Tibial artery (tissue), 4 donors: ENCODE data around the gene SMYD3.

Experiments
- DNase-seq, 2 donors: peaks; one replicate each; pipeline ENCODE4 v3.0.0-alpha.2; 2019
- H3K27ac ChIP-seq, 2 donors: fragments of 200-600 bp; sonication (generic) in 1 of 2; 1 replicate in 1 of 2; 2 replicates in 1 of 2; pipeline ENCODE4 v1.5.1; 2018 to 2019; ENCODE audit warnings: mild to moderate bottlenecking in 1 of 2
- H3K27me3 ChIP-seq, 2 donors: fragments of 200-600 bp; sonication (generic) in 1 of 2; one replicate each; pipeline versions ENCODE4 v1.5.1 to v1.6.0; 2016 to 2019
- H3K36me3 ChIP-seq, 3 donors: fragments of 200-600 bp; sonication (generic) in 2 of 3; one replicate each; pipeline ENCODE4 v1.5.1; 2016 to 2019; ENCODE audit warnings: mild to moderate bottlenecking in 2 of 3
- H3K4me1 ChIP-seq, 4 donors: fragments of 200-600 bp; sonication (generic) in 2 of 4; 1 replicate in 3 of 4; 2 replicates in 1 of 4; pipeline ENCODE4 v1.5.1; 2016 to 2019
- H3K4me3 ChIP-seq, 2 donors: fragments of 200-600 bp; sonication (generic) in 1 of 2; 1 replicate in 1 of 2; 2 replicates in 1 of 2; pipeline ENCODE4 v1.5.1; 2018 to 2019; ENCODE audit warnings: mild to moderate bottlenecking in 2 of 2
- H3K9me3 ChIP-seq, 3 donors: fragments of 200-600 bp; sonication (generic) in 1 of 3; one replicate each; pipeline ENCODE4 v1.5.1; 2016 to 2019
- intact Hi-C: fragments of 100-400 bp; cut with DNase I; formaldehyde crosslinking; loops from one replicate; pipeline ENCODE4 v1.15.0; 2023; ENCODE audit warnings: low total_unique reads
- TF ChIP-seq, protein P1 (sequence below), 2 experiments: fragments of 200-600 bp in 1 of 2; fragments of 450-650 bp in 1 of 2; IDR thresholded peaks; one replicate each; pipeline ENCODE4 v1.5.1; 2017 to 2019; ENCODE audit warnings: antibody characterized with exemption in 2 of 2, mild to moderate bottlenecking in 1 of 2, moderate library complexity in 1 of 2

The SMYD3 gene

DNA sequence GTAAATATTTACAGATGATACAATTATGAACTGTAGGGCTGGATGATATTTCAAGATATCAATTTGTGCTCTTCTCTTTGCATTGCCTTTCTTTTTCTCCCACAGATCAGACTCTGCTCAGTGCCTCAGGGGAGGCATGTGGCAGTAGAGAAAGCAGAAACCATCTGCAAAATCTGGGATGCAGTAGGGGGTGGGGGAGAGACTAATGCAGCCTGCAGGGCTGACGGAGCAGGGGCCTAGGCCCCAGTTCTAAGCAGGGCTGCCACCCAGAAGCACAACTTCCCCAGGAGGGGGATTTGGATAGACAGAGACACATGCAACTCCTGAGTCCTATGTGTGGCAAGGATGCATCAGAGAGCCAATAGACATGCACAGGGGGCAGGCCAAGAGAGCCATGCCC is 511.6 kb downstream of the SMYD3 start:
- no peaks in the 10 kb centered on the region for H3K36me3 ChIP-seq
- no peak overlapping the region for H3K4me3 ChIP-seq
- TF ChIP-seq, protein P1, sequence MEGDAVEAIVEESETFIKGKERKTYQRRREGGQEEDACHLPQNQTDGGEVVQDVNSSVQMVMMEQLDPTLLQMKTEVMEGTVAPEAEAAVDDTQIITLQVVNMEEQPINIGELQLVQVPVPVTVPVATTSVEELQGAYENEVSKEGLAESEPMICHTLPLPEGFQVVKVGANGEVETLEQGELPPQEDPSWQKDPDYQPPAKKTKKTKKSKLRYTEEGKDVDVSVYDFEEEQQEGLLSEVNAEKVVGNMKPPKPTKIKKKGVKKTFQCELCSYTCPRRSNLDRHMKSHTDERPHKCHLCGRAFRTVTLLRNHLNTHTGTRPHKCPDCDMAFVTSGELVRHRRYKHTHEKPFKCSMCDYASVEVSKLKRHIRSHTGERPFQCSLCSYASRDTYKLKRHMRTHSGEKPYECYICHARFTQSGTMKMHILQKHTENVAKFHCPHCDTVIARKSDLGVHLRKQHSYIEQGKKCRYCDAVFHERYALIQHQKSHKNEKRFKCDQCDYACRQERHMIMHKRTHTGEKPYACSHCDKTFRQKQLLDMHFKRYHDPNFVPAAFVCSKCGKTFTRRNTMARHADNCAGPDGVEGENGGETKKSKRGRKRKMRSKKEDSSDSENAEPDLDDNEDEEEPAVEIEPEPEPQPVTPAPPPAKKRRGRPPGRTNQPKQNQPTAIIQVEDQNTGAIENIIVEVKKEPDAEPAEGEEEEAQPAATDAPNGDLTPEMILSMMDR (IDR thresholded peaks at IDR 0.05) = no peak
- intact Hi-C loops = no loop called here
- no peaks in the 10 kb centered on the region for H3K9me3 ChIP-seq
- no peak overlapping the region for H3K27ac ChIP-seq
- H3K4me1 ChIP-seq = peaks cover 0 to 10% (median 0%) of the 10 kb centered on the region in 4 donors
- DNase-seq = no peak
- H3K27me3 ChIP-seq = no peaks in the 10 kb centered on the region

DNA sequence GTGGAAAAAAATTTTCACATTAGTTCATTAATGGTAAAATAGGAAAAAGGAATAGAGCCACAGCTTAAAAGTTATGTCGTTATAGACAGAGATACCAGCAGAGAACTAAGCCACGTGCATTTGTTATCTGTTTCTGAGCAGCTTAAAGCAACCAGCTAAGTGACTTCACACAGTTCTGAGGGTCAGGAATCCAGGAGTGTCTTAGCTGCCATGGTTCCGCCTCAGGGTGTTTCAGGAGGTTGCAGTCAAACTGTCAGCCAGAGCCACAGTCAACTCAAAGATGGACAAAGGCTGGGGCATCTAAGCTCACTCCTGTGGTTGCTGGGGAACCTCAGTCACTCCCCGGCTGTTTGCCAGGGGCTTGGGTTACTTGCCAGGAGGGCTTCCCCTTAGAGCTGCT is 515.8 kb downstream of the SMYD3 start:
- Histone ChIP-seq H3K4me3 (no peak overlapping the region), H3K27me3 (no peaks in the 10 kb centered on the region), H3K36me3 (no peaks in the 10 kb centered on the region), H3K27ac (no peak overlapping the region), H3K4me1 (peaks cover 0 to 3% (median 0%) of the 10 kb centered on the region in 4 donors), H3K9me3 (no peaks in the 10 kb centered on the region)
- DNase-seq = no peak
- intact Hi-C loops = no loop called here
- TF ChIP-seq, protein P1 (IDR thresholded peaks at IDR 0.05) = no peak

DNA sequence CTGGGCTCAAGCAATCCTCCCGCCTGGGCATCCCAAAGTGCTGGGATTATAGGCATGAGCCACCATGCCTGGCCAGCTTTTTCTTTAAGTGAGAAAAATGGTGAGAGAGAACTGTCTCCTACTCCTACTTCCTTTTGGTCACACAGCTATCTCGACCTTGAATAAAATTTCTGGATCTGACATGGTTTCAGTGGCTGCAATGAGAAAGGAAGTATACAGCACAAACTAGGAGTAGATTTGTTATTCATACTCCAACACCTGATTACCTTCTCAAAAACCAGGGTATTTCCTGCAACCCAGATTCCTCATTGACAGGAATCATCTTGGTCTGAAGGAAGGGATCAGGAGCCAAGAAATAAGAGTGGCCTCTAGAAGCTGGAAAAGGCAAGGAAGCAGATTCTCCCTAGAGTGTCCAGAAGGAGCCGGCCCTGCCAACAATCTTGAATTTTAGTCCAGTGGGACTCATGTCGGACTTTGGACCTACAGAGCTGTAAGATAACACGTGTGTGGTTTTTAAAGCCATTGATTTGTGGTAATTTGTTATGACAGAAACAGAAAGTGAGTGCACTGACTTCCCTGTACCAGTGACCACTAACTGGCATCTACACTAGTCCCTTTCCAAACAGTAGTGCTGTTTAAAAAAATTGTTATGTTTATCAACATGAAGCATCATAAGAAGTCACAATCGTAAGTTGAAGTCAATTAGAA is 516.6 kb downstream of the SMYD3 start:
- no peak overlapping the region for H3K4me3 ChIP-seq
- intact Hi-C loops = no loop called here
- no peaks in the 10 kb centered on the region for H3K27me3 ChIP-seq
- peaks cover 0 to 4% (median 0%) of the 10 kb centered on the region in 4 donors for H3K4me1 ChIP-seq
- DNase-seq = no peak
- H3K27ac ChIP-seq = no peak overlapping the region
- no peaks in the 10 kb centered on the region for H3K36me3 ChIP-seq
- H3K9me3 ChIP-seq = no peaks in the 10 kb centered on the region
- TF ChIP-seq, protein P1 (IDR thresholded peaks at IDR 0.05) = no peak

DNA sequence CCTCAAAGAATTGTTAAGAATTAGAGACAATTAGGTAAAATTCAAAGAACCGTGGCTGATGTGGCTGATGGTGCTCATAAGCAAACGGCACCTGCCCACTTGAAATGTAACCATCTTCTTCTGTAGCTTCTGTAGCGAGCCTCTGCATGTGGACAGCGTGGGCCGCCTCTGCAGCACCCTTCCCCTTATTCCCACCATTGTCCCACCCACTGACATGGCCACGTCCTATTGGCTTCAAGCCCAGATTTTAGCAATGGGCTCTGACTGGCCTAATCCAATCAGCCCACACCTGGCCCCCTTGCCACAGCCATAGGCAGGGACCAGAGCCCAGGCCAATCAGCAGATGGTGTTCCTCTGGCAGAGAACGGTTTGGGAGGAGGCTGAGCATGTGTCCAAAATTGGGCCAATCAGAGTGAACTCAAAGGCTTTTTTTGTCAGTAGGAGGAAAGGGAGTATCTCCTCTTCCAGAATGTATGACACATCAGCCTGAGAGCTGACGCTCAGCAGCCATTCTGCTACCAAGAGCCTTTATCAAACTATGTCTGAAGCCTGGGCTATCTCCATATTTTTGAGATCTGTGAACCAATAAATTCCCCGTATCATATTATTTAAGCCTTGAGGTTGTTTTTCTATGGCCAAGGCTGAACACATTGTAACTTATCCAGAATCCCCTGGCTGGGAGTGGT is 518.5 kb downstream of the SMYD3 start:
- no peak overlapping the region for H3K4me3 ChIP-seq
- H3K27ac ChIP-seq = no peak overlapping the region
- H3K4me1 ChIP-seq = peaks cover 0 to 4% (median 0%) of the 10 kb centered on the region in 4 donors
- no peaks in the 10 kb centered on the region for H3K27me3 ChIP-seq
- intact Hi-C loops = no loop called here
- H3K9me3 ChIP-seq = no peaks in the 10 kb centered on the region
- H3K36me3 ChIP-seq = no peaks in the 10 kb centered on the region
- DNase-seq = no peak
- TF ChIP-seq, protein P1 (IDR thresholded peaks at IDR 0.05) = no peak

DNA sequence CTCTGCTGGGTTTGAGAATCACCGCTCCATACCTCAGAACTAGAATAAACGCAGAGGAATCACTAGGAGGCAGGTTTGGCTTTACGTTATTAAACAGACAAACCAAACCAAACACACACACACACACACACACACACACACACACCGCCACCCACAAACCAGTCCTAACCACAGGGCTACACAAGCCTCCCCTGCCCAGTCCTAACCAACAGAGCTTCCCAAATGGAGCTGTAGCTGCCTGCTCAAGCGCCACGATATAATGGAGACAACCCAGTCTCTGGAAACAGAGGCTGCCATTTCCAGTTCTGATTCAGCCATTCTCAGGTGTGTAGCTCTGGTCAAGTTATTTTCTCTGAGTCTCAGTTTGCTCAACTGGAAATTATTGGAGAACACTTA is 519.1 kb downstream of the SMYD3 start:
- no peak overlapping the region for H3K27ac ChIP-seq
- no peaks in the 10 kb centered on the region for H3K9me3 ChIP-seq
- intact Hi-C loops = no loop called here
- DNase-seq = no peak
- no peak overlapping the region for H3K4me3 ChIP-seq
- no peaks in the 10 kb centered on the region for H3K36me3 ChIP-seq
- H3K27me3 ChIP-seq = no peaks in the 10 kb centered on the region
- H3K4me1 ChIP-seq = peaks cover 0 to 4% (median 0%) of the 10 kb centered on the region in 4 donors
- TF ChIP-seq, protein P1 (IDR thresholded peaks at IDR 0.05) = no peak
